ENCODE measurements around the gene GALNS. TPM values are rescaled to one million over a fixed set of nuclear protein-coding genes. Genes with fewer than 3 reads are reported as not detected.

The GALNS gene
- total RNA-seq, 1 donor from 2014 or later = 32.8 TPM

DNA sequence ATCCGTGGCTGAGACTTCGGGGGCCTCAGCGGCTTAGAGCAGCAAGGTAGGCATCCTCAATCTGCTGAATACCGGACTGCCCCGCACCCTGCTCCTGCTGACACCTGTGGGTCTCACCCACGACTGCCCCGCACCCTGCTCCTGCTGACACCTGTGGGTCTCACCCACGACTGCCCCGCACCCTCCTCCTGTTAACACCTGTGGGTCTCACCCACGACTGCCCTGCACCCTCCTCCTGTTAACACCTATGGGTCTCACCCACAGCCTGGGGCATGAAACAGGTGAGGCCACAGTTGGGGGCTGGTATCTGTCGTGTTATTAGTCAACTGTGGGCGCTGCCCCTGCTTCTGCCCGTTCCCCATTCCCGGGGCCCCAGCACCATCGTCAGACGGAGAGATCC, 46.0 kb upstream of the GALNS start:
- TF ChIP-seq, protein P1, sequence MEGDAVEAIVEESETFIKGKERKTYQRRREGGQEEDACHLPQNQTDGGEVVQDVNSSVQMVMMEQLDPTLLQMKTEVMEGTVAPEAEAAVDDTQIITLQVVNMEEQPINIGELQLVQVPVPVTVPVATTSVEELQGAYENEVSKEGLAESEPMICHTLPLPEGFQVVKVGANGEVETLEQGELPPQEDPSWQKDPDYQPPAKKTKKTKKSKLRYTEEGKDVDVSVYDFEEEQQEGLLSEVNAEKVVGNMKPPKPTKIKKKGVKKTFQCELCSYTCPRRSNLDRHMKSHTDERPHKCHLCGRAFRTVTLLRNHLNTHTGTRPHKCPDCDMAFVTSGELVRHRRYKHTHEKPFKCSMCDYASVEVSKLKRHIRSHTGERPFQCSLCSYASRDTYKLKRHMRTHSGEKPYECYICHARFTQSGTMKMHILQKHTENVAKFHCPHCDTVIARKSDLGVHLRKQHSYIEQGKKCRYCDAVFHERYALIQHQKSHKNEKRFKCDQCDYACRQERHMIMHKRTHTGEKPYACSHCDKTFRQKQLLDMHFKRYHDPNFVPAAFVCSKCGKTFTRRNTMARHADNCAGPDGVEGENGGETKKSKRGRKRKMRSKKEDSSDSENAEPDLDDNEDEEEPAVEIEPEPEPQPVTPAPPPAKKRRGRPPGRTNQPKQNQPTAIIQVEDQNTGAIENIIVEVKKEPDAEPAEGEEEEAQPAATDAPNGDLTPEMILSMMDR (IDR thresholded peaks at IDR 0.05) = no peak
- Histone ChIP-seq H3K27ac (no peak overlapping the region), H3K4me1 (no peaks in the 10 kb centered on the region), H3K27me3 (no peaks in the 10 kb centered on the region), H3K9me3 (no peaks in the 10 kb centered on the region), H3K36me3 (peaks cover 5% of the 10 kb centered on the region), H3K4me3 (no peak overlapping the region)
- ATAC-seq (no peak), DNase-seq (no peak)
- intact Hi-C loops (cut with DNase I) = no loop called here

DNA sequence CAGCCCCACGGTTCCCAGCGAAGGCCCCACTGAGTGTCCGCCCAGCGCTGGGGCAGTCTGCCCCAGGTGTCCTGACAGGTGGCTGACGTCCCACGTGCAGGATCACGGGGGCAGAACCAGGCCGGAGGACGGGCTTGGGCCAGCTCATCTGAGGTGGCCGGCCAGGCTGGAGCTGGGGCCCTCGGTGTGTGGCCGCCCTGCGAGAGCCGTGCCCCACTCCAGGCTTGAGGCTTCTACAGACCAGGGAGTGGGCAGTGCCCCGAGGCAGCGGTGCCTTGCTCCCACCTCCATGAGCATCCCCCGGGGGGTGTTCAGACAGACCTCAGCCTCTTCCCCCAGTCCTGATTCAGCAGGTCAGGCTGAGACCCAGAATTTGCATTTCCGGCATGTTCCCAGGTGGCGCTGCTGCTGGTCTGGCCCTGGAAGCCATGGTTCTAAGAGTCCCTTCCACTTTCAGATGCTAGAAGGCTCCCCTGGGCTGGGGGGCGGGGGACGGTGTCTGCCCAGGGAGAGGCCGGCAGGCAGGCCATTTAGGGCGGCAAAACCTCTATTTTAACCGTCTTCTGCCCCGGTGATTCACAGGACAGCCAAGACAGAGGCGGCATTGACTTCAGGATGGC, 45.1 kb upstream of the GALNS start:
- DNase-seq (no peak), ATAC-seq (no peak)
- H3K36me3 ChIP-seq = peaks cover 5% of the 10 kb centered on the region
- TF ChIP-seq, protein P1 (IDR thresholded peaks at IDR 0.05) = no peak
- intact Hi-C loops (cut with DNase I) = no loop called here
- no peak overlapping the region for H3K4me3 ChIP-seq
- no peaks in the 10 kb centered on the region for H3K9me3 ChIP-seq
- no peaks in the 10 kb centered on the region for H3K4me1 ChIP-seq
- H3K27me3 ChIP-seq = no peaks in the 10 kb centered on the region
- no peak overlapping the region for H3K27ac ChIP-seq

DNA sequence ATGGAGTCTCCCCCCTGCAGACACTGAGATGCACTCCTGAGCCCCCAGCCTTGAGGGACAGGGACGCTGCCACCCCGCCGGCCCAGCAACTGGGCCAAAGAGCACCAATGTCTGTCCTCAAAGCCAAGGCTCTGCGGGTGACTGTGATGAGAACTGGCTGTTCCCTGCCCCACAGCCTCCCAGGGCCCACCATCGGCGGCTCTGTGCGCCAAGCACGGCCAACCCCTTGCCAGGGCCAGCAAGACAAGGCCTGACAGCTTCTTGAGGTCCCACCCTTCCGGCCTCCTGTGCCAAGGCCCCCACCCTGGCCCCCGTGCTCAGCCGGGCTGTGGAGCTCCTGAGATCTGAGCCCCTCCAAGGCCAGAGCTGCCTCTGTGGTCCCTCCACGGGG, 43.9 kb upstream of the GALNS start:
- peak overlapping the region; percentile 74 for H3K27ac ChIP-seq
- no peaks in the 10 kb centered on the region for H3K27me3 ChIP-seq
- H3K36me3 ChIP-seq = peaks cover 5% of the 10 kb centered on the region
- H3K4me1 ChIP-seq = no peaks in the 10 kb centered on the region
- peak; percentile 76 for DNase-seq
- TF ChIP-seq, protein P1 (IDR thresholded peaks at IDR 0.05) = no peak
- H3K9me3 ChIP-seq = no peaks in the 10 kb centered on the region
- no peak overlapping the region for H3K4me3 ChIP-seq
- peak; percentile 46 for ATAC-seq
- intact Hi-C loops (cut with DNase I) = no loop called here

DNA sequence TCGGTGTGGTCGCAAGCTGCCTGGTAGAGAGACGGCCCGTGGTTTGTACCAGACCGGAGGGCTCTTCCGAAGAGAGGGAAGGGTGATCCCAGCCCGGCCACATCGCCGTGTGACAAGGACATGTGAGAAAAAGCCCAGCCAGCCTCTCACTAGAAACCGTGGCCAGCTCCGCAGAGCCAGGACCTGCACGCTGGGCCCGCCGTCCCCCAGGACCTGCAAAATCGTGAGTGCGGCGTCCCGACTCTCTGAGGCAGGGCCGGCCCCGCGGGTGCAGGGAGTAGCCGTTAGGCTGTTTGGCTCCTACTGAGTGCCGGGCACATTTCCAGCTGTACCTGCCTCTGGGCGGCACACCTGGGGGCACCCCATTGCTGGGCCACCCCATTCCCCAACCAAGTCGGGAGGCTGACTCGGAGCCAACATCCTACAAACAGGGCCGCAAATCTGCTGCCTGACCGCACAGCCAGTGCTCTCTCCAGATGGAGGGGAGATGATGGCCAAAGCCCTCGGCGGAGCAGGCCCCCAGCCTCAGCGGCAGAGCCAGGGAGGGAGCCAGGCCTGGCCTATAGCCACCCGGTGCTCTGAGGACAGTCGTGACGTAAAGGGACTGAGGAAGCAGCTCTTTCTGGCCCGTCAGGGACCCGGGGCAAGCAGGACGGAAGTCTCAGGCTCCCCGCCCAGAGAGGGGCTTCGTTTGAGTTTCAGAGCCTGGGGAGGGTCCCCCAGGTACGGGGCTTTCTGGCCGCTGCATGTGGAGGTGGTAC, 43.3 kb upstream of the GALNS start:
- no peaks in the 10 kb centered on the region for H3K27me3 ChIP-seq
- ATAC-seq = no peak
- no peak overlapping the region for H3K4me3 ChIP-seq
- DNase-seq = no peak
- H3K9me3 ChIP-seq = no peaks in the 10 kb centered on the region
- peaks cover 5% of the 10 kb centered on the region for H3K36me3 ChIP-seq
- peak overlapping the region; percentile 74 for H3K27ac ChIP-seq
- H3K4me1 ChIP-seq = no peaks in the 10 kb centered on the region
- intact Hi-C loops (cut with DNase I) = no loop called here
- TF ChIP-seq, protein P1 (IDR thresholded peaks at IDR 0.05) = no peak

DNA sequence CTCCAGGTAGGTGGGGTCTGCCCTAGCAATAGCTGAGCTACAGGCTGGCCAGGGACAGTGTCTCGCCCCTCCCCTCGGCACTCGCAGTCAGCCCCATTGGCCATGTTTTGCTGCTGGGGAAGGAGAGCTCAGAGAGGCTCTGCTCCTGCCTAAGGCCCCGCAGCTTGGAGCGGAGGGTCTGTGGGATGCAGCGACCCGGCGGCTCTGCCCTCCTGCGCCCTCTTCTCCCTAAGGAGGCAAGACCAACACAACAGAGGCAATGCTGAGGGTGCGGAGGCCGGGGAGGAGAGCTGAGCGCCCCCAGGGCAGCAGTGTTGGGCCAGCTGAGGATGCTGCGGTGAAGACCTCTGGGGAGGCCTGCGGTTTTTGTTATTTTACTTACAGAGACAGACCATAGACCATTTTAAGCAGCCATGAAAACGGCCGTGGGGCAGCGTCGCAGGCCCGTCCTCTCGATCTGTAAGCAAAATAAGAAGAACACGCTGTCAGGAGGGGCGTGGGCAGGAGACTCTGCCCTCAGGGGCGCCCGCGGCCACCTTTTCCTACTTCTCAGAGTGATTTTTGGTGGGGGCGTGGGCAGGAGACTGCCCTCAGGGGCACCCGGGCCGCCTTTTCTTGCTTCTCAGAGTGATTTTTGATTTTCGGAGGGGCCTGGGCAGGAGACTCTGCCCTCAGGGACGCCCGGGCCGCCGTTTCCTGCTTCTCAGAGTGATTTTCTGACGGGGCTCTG, 41.1 kb upstream of the GALNS start:
- DNase-seq (no peak), ATAC-seq (no peak)
- TF ChIP-seq, protein P1 (IDR thresholded peaks at IDR 0.05) = no peak
- intact Hi-C loops (cut with DNase I) = no loop called here
- no peak overlapping the region for H3K4me3 ChIP-seq
- H3K27me3 ChIP-seq = no peaks in the 10 kb centered on the region
- H3K9me3 ChIP-seq = no peaks in the 10 kb centered on the region
- no peaks in the 10 kb centered on the region for H3K4me1 ChIP-seq
- H3K36me3 ChIP-seq = peaks cover 5% of the 10 kb centered on the region
- H3K27ac ChIP-seq = no peak overlapping the region

Measured in upper lobe of right lung (tissue), 1 donor.